HG03469 (cell line): ENCODE results near the gene PINLYP.
"Not testable (repeated sequence)": the region's sequence is repeated elsewhere in the genome, so short reads cannot be mapped to it uniquely, and the experiment has no call there.

Source experiments
- ATAC-seq: cut with Tn5 transposase; IDR thresholded peaks from one replicate; pipeline ENCODE4 v1.9.1; 2021; ENCODE audit warnings: mild to moderate bottlenecking, moderate library complexity, moderate number of reproducible peaks; ENCODE audit not compliant: unreplicated experiment

Gene PINLYP

GRCh38 chr19:43575955-43576878 lies 616 bp downstream of the PINLYP start:
- no peak for ATAC-seq

GRCh38 chr19:43578787-43579186 lies 3.2 kb downstream of the PINLYP start:
- ATAC-seq, result no peak

- no peak for ATAC-seq
These were observed 5.9 kb downstream of the PINLYP start for GRCh38 chr19:43581467-43581866.

- no peak for ATAC-seq
These were observed 6.9 kb downstream of the PINLYP start for GRCh38 chr19:43582495-43582894.

- ATAC-seq, result no peak
These were observed 8.9 kb downstream of the PINLYP start for GRCh38 chr19:43584484-43584883.

GRCh38 chr19:43586346-43586745 lies 10.7 kb downstream of the PINLYP start:
- ATAC-seq, result no peak

- not testable (repeated sequence) for ATAC-seq
These were observed 11.4 kb downstream of the PINLYP start for GRCh38 chr19:43587029-43587428.

- no peak for ATAC-seq
These were observed 13.7 kb downstream of the PINLYP start for GRCh38 chr19:43589277-43589676.

- ATAC-seq, result no peak
These were observed 14.1 kb downstream of the PINLYP start for GRCh38 chr19:43589678-43590077.

- no peak for ATAC-seq
These were observed 16.5 kb downstream of the PINLYP start for GRCh38 chr19:43591904-43592772.

- no peak for ATAC-seq
These were observed 17.3 kb downstream of the PINLYP start for GRCh38 chr19:43592800-43593350.

- no peak for ATAC-seq
These were observed 18.6 kb downstream of the PINLYP start for GRCh38 chr19:43594081-43594697.

- ATAC-seq, result no peak
These were observed 19.4 kb downstream of the PINLYP start for GRCh38 chr19:43594710-43595604.

- ATAC-seq, result no peak
These were observed 20.0 kb downstream of the PINLYP start for GRCh38 chr19:43595605-43595998.

- ATAC-seq, result peak; percentile 64
These were observed 20.6 kb downstream of the PINLYP start, which contains the start of the genes IRGQ and ZNF576 for GRCh38 chr19:43595999-43596841. Gene IRGQ, minus strand, starts transcription at chr19:43596134. Its CDS starts 796 bp downstream, at chr19:43595338. Gene ZNF576, plus strand, starts transcription at chr19:43596595. Its CDS starts 514 bp downstream, at chr19:43597109.

- ATAC-seq, result no peak
These were observed 21.4 kb downstream of the PINLYP start for GRCh38 chr19:43596842-43597461.

GRCh38 chr19:43597876-43598275 lies 22.3 kb downstream of the PINLYP start:
- ATAC-seq, result no peak
